ENCODE data around the gene STX2.
"Not testable (repeated sequence)": the region's sequence is repeated elsewhere in the genome, so short reads cannot be mapped to it uniquely, and the experiment has no call there.

Gene STX2

GRCh38 chr12:130838951-130839769, at the start of gene STX2:
Gene STX2, minus strand, starts transcription at chr12:130839250. Its CDS starts 151 bp downstream, at chr12:130839099.
- peak within 1 kb of the TSS; percentile 87 for H3K27ac ChIP-seq
- TF ChIP-seq CTCF (conservative IDR thresholded peaks at IDR 0.05) = peak; percentile 56

- H3K27ac ChIP-seq = not testable (repeated sequence)
Observed at GRCh38 chr12:130887190-130887589, 48.1 kb upstream of the STX2 start.

GRCh38 chr12:130881548-130881947, 42.5 kb upstream of the STX2 start:
- H3K27ac ChIP-seq = no peak overlapping the region
- no peak for TF ChIP-seq CTCF (conservative IDR thresholded peaks at IDR 0.05)

GRCh38 chr12:130881046-130881445, 42.0 kb upstream of the STX2 start:
- TF ChIP-seq CTCF (conservative IDR thresholded peaks at IDR 0.05) = no peak
- no peak overlapping the region for H3K27ac ChIP-seq

GRCh38 chr12:130880411-130880885, 41.4 kb upstream of the STX2 start:
- no peak overlapping the region for H3K27ac ChIP-seq
- no peak for TF ChIP-seq CTCF (conservative IDR thresholded peaks at IDR 0.05)

GRCh38 chr12:130879781-130880389, 40.8 kb upstream of the STX2 start:
- no peak overlapping the region for H3K27ac ChIP-seq
- no peak for TF ChIP-seq CTCF (conservative IDR thresholded peaks at IDR 0.05)

- no peak overlapping the region for H3K27ac ChIP-seq
- TF ChIP-seq CTCF (conservative IDR thresholded peaks at IDR 0.05) = no peak
Observed at GRCh38 chr12:130879212-130879686, 40.2 kb upstream of the STX2 start.

All from VCaP (cell line).